ENCODE results near the gene EPN2.
A peak's percentile ranks its signal among the peaks of the same experiment; 100 is the strongest.

Gene EPN2

GRCh38 chr17:19304209-19304608 is 67.0 kb downstream of the EPN2 start:
- Histone ChIP-seq H3F3A (ENCODE audit: insufficient read depth) (peaks cover 10% of the 10 kb centered on the region), H3K27me3 (ENCODE audit: low read length) (no peaks in the 10 kb centered on the region), H3K9ac (ENCODE audit: low read length) (no peak overlapping the region), H3K4me2 (ENCODE audit: low read depth, low read length, poor library complexity, severe bottlenecking) (no peak overlapping the region), H3K27ac (ENCODE audit: low read depth, low read length) (no peak overlapping the region), H4K20me1 (ENCODE audit: low read depth, low read length) (no peaks in the 10 kb centered on the region), H3K79me2 (ENCODE audit: insufficient read depth, low read length) (no peaks in the 10 kb centered on the region), H3K36me3 (ENCODE audit: low read length) (no peaks in the 10 kb centered on the region), H3K9me3 (ENCODE audit: insufficient read depth, low read length) (no peaks in the 10 kb centered on the region), H3K4me3 (ENCODE audit: insufficient read depth, low read length, poor library complexity, severe bottlenecking) (no peak overlapping the region), H2AFZ (ENCODE audit: low read depth, low read length, severe bottlenecking) (no peak overlapping the region), H3K9me2 (replicated peaks; ENCODE audit: insufficient read depth, low read length) (no peaks in the 10 kb centered on the region)
- no peak for TF ChIP-seq CTCF (IDR thresholded peaks at IDR 0.05; ENCODE audit: insufficient read depth, low read length, poor library complexity, severe bottlenecking)
- no peak for TF ChIP-seq EZH2phosphoT487 (conservative IDR thresholded peaks at IDR 0.05; ENCODE audit: low read length)

GRCh38 chr17:19304751-19305150 is 67.6 kb downstream of the EPN2 start:
- Histone ChIP-seq H3K4me3 (ENCODE audit: insufficient read depth, low read length, poor library complexity, severe bottlenecking) (no peak overlapping the region), H2AFZ (ENCODE audit: low read depth, low read length, severe bottlenecking) (no peak overlapping the region), H3K4me2 (ENCODE audit: low read depth, low read length, poor library complexity, severe bottlenecking) (peak overlapping the region; percentile 9), H3K36me3 (ENCODE audit: low read length) (no peaks in the 10 kb centered on the region), H3K27me3 (ENCODE audit: low read length) (no peaks in the 10 kb centered on the region), H3F3A (ENCODE audit: insufficient read depth) (peaks cover 10% of the 10 kb centered on the region), H3K9ac (ENCODE audit: low read length) (no peak overlapping the region), H3K79me2 (ENCODE audit: insufficient read depth, low read length) (no peaks in the 10 kb centered on the region), H3K27ac (ENCODE audit: low read depth, low read length) (no peak overlapping the region), H3K9me2 (replicated peaks; ENCODE audit: insufficient read depth, low read length) (no peaks in the 10 kb centered on the region), H4K20me1 (ENCODE audit: low read depth, low read length) (no peaks in the 10 kb centered on the region), H3K9me3 (ENCODE audit: insufficient read depth, low read length) (no peaks in the 10 kb centered on the region)
- TF ChIP-seq EZH2phosphoT487 (conservative IDR thresholded peaks at IDR 0.05; ENCODE audit: low read length) (no peak), CTCF (IDR thresholded peaks at IDR 0.05; ENCODE audit: insufficient read depth, low read length, poor library complexity, severe bottlenecking) (no peak)

- Histone ChIP-seq H2AFZ (ENCODE audit: low read depth, low read length, severe bottlenecking) (no peak overlapping the region), H3K9ac (ENCODE audit: low read length) (no peak overlapping the region), H3K36me3 (ENCODE audit: low read length) (no peaks in the 10 kb centered on the region), H3F3A (ENCODE audit: insufficient read depth) (peaks cover 10% of the 10 kb centered on the region), H3K9me3 (ENCODE audit: insufficient read depth, low read length) (no peaks in the 10 kb centered on the region), H3K9me2 (replicated peaks; ENCODE audit: insufficient read depth, low read length) (no peaks in the 10 kb centered on the region), H4K20me1 (ENCODE audit: low read depth, low read length) (no peaks in the 10 kb centered on the region), H3K4me2 (ENCODE audit: low read depth, low read length, poor library complexity, severe bottlenecking) (peak overlapping the region; percentile 35), H3K79me2 (ENCODE audit: insufficient read depth, low read length) (no peaks in the 10 kb centered on the region), H3K4me3 (ENCODE audit: insufficient read depth, low read length, poor library complexity, severe bottlenecking) (no peak overlapping the region), H3K27me3 (ENCODE audit: low read length) (no peaks in the 10 kb centered on the region), H3K27ac (ENCODE audit: low read depth, low read length) (peak overlapping the region; percentile 62)
- no peak for TF ChIP-seq CTCF (IDR thresholded peaks at IDR 0.05; ENCODE audit: insufficient read depth, low read length, poor library complexity, severe bottlenecking)
- no peak for TF ChIP-seq EZH2phosphoT487 (conservative IDR thresholded peaks at IDR 0.05; ENCODE audit: low read length)
These were observed 68.1 kb downstream of the EPN2 start for GRCh38 chr17:19305256-19305655.

Data from SU-DHL-6 (cell line).